Osteocyte (in vitro differentiated cells): ENCODE data around the gene CD180. TPM values are rescaled to one million over a fixed set of nuclear protein-coding genes. Genes with fewer than 3 reads are reported as not detected.

ENCODE experiments used
- DNase-seq: peaks from one replicate; pipeline ENCODE4 v3.0.0; 2021; ENCODE audit warnings: mixed read lengths; ENCODE audit not compliant: unreplicated experiment; ENCODE audit errors: extremely low spot score
- H3K27ac Mint-ChIP-seq: one replicate; pipeline ENCODE4 v1.8.0; 2021; ENCODE audit warnings: mild to moderate bottlenecking, mixed read lengths; ENCODE audit not compliant: unreplicated experiment
- H3K27me3 Mint-ChIP-seq: one replicate; pipeline ENCODE4 v1.8.0; 2021; ENCODE audit warnings: mixed read lengths; ENCODE audit not compliant: unreplicated experiment
- H3K36me3 Mint-ChIP-seq: one replicate; pipeline ENCODE4 v1.8.0; 2021; ENCODE audit warnings: mixed read lengths; ENCODE audit not compliant: unreplicated experiment
- H3K4me1 Mint-ChIP-seq: one replicate; pipeline ENCODE4 v1.8.0; 2021; ENCODE audit warnings: mixed read lengths; ENCODE audit not compliant: unreplicated experiment
- H3K4me3 Mint-ChIP-seq: one replicate; pipeline ENCODE4 v1.8.0; 2021; ENCODE audit warnings: mild to moderate bottlenecking, moderate library complexity, mixed read lengths; ENCODE audit not compliant: unreplicated experiment
- H3K9me3 Mint-ChIP-seq: one replicate; pipeline ENCODE4 v1.8.0; 2021; ENCODE audit warnings: mixed read lengths; ENCODE audit not compliant: unreplicated experiment
- CTCF ChIP-seq: fragments of 200-600 bp; sonication (generic); IDR thresholded peaks from 2 replicates; pipeline ENCODE4 v1.5.0; 2021; ENCODE audit warnings: antibody characterized with exemption, mild to moderate bottlenecking, moderate library complexity
- total RNA-seq: library from RNA; stranded (reverse); gene quantifications from 2 replicates; pipeline ENCODE4 v1.2.1, GENCODE V29; 2021

CD180 gene
- total RNA-seq, 1 donor from 2014 or later, result not detected

GRCh38 chr5:67135381-67135984 lies 61.1 kb downstream of the CD180 start:
- Mint-ChIP-seq H3K27me3 (no peaks in the 10 kb centered on the region), H3K4me3 (no peak overlapping the region), H3K27ac (no peak overlapping the region), H3K4me1 (no peaks in the 10 kb centered on the region), H3K9me3 (no peaks in the 10 kb centered on the region), H3K36me3 (peaks cover 9% of the 10 kb centered on the region)
- no peak for DNase-seq
- TF ChIP-seq CTCF, result no peak

- no peak overlapping the region for H3K27ac Mint-ChIP-seq
- no peak for DNase-seq
- TF ChIP-seq CTCF, result no peak
- no peak overlapping the region for H3K4me3 Mint-ChIP-seq
- no peaks in the 10 kb centered on the region for H3K27me3 Mint-ChIP-seq
- H3K9me3 Mint-ChIP-seq, result no peaks in the 10 kb centered on the region
- H3K4me1 Mint-ChIP-seq, result no peaks in the 10 kb centered on the region
- H3K36me3 Mint-ChIP-seq, result peaks cover 9% of the 10 kb centered on the region
Measured at GRCh38 chr5:67133776-67134175, 62.8 kb downstream of the CD180 start.

- Mint-ChIP-seq H3K4me3 (no peak overlapping the region), H3K27me3 (no peaks in the 10 kb centered on the region), H3K9me3 (no peaks in the 10 kb centered on the region), H3K36me3 (peaks cover 12% of the 10 kb centered on the region), H3K4me1 (no peaks in the 10 kb centered on the region), H3K27ac (no peak overlapping the region)
- DNase-seq, result no peak
- no peak for TF ChIP-seq CTCF
Measured at GRCh38 chr5:67133217-67133616, 63.4 kb downstream of the CD180 start.

- Mint-ChIP-seq H3K9me3 (peaks cover 9% of the 10 kb centered on the region), H3K4me1 (no peaks in the 10 kb centered on the region), H3K27me3 (no peaks in the 10 kb centered on the region), H3K27ac (no peak overlapping the region), H3K36me3 (peaks cover 21% of the 10 kb centered on the region), H3K4me3 (no peak overlapping the region)
- no peak for TF ChIP-seq CTCF
- no peak for DNase-seq
Measured at GRCh38 chr5:67129768-67130167, 66.8 kb downstream of the CD180 start.
